Activated CD4-positive, alpha-beta memory T cell treated with anti-CD3 and anti-CD28 coated beads, Interleukin-2, amount 10 ng/mL, durations not matched to agents 7 days and 5 days (primary cell): ENCODE measurements around the gene PDZD8. TPM values are rescaled to one million over a fixed set of nuclear protein-coding genes. Genes with fewer than 3 reads are reported as not detected.

Experiments
- CTCF ChIA-PET: fragments of 350-600 bp; sonication (Branson Sonifier 250); formaldehyde crosslinking; loops from one replicate; lab custom pipeline; 2021; ENCODE audit warnings: antibody characterized with exemption, inconsistent platforms; lab: Charles Lee
- POLR2A ChIA-PET: fragments of 350-600 bp; sonication (Branson Sonifier 250); formaldehyde crosslinking; loops from one replicate; lab custom pipeline; 2021; ENCODE audit warnings: antibody characterized with exemption; lab: Charles Lee
- DNase-seq: peaks from one replicate; pipeline ENCODE4 v3.0.0-alpha.2; 2020
- H3K27ac Mint-ChIP-seq: one replicate; pipeline ENCODE4 v1.8.0; 2021; ENCODE audit warnings: mild to moderate bottlenecking, mixed read lengths
- H3K27me3 Mint-ChIP-seq: one replicate; pipeline ENCODE4 v1.8.0; 2021; ENCODE audit warnings: mixed read lengths
- H3K36me3 Mint-ChIP-seq: one replicate; pipeline ENCODE4 v1.8.0; 2021; ENCODE audit warnings: low read depth, mixed read lengths
- H3K4me1 Mint-ChIP-seq: one replicate; pipeline ENCODE4 v1.8.0; 2021; ENCODE audit warnings: mixed read lengths
- H3K4me3 Mint-ChIP-seq: one replicate; pipeline ENCODE4 v1.8.0; 2021; ENCODE audit warnings: mild to moderate bottlenecking, mixed read lengths
- H3K9me3 Mint-ChIP-seq: one replicate; pipeline ENCODE4 v1.8.0; 2021; ENCODE audit warnings: mixed read lengths
- total RNA-seq, 2 experiments: library from RNA; stranded (reverse); gene quantifications; one replicate each; pipeline ENCODE4 v1.2.3, GENCODE V29; 2021

The PDZD8 gene
- total RNA-seq, 2 experiments from 2014 or later, result 12.3 to 12.8 TPM

DNA sequence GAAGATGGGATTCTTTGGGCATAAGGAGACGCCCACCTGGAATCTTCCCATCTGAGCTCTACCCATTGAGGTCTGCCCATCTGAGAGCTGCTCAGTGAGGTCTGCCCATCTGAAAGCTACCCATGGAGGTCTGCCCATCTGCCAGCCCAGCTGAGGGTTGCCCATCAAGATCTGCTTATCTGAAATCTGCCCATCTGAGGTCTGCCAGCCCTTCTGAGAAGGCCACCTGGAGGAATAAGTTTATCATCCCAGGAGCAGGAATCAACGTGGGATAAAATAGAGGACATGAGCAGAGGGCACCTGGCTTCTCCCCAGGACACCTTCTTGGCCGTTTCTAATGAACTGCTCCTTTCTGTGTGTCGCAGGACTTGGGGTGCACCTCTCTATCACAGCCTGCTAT lies 35.3 kb upstream of the PDZD8 start:
- H3K4me3 Mint-ChIP-seq, result no peak overlapping the region
- POLR2A ChIA-PET, result no interaction called here
- DNase-seq, result no peak
- no peaks in the 10 kb centered on the region for H3K36me3 Mint-ChIP-seq
- CTCF ChIA-PET, result no interaction called here
- H3K9me3 Mint-ChIP-seq, result no peaks in the 10 kb centered on the region
- H3K27me3 Mint-ChIP-seq, result peaks cover 13% of the 10 kb centered on the region
- H3K27ac Mint-ChIP-seq, result no peak overlapping the region
- H3K4me1 Mint-ChIP-seq, result no peaks in the 10 kb centered on the region

DNA sequence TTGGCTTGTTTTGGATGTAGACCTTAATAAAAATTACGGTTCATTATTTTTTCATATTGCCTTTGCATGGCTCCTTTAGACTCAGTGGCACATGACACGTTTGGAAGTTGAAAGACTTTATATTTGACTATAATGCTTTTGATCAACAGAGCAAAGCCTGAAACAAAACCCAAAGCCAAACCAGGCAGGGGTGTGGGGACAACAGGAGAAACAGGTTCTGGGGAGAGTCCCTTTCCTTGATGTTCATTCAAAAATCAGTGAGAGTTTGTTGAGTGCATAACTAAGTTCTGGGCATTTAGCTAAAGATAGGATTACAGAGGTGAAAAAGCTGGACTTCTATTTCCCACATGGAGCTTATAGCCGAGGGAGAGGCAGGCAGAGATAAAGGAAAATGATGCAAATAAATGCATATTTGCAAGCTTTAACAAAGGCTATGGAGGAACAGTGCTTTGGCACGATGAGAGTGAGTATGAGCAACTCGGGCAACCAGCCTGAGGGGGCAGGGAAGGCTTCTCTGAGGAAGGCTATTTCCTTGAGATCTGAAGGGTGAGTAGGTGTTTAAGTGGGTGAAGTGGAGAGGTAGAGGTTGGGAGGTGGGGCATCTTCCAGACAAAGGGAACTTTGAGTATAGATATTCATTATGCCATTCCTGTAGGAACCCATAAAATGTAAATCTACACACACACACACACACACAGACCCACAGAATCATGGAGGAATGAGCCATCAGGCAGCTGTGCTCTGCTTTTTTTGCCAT lies 34.5 kb upstream of the PDZD8 start:
- CTCF ChIA-PET, result no interaction called here
- DNase-seq, result no peak
- peaks cover 13% of the 10 kb centered on the region for H3K27me3 Mint-ChIP-seq
- POLR2A ChIA-PET, result no interaction called here
- no peaks in the 10 kb centered on the region for H3K36me3 Mint-ChIP-seq
- no peaks in the 10 kb centered on the region for H3K9me3 Mint-ChIP-seq
- H3K4me3 Mint-ChIP-seq, result no peak overlapping the region
- H3K27ac Mint-ChIP-seq, result no peak overlapping the region
- H3K4me1 Mint-ChIP-seq, result no peaks in the 10 kb centered on the region

DNA sequence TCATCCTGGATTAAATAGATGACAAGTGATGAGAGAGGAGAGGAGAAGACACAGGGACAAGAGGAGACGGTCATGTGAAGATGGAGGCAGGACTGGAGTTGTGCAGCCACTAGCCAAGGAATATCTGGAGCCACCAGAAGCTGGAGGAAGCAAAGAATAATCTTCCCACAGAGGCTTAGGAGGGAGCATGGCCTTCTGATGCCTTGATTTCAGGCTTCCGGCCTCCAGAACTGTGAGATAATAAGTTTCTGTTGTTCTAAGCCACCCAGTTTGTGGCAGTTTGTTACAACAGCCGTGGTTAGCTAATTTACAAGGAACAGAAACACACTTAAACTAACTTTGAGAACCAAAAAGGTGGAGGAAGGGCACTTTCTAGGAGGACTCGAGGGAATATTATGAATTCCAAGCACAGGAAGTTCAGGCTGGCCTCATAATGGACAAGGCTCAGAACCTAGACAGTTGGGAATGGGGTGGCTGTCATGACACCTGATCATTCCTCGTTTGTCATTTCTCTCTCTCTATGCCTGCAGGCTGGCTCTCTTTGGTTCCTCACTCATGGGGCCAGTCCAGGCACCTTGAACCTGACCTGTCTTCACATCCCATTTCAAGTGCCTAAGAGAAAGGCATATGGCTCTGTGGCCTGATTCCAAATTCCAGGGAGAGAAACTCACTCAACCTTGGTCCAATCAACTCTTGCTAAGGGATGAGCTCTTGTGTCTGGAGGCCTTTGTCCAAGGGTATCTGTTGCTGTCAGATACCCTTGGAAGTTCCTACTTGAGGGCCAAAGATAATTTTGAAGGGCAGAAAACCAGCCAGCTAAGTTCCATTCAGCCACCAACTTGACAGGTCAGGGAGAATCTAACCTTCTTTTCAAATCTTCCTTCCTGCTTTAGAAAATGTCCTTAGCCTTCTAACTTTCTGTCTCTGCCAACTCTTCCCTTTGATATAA lies 33.5 kb upstream of the PDZD8 start:
- CTCF ChIA-PET, result no interaction called here

DNA sequence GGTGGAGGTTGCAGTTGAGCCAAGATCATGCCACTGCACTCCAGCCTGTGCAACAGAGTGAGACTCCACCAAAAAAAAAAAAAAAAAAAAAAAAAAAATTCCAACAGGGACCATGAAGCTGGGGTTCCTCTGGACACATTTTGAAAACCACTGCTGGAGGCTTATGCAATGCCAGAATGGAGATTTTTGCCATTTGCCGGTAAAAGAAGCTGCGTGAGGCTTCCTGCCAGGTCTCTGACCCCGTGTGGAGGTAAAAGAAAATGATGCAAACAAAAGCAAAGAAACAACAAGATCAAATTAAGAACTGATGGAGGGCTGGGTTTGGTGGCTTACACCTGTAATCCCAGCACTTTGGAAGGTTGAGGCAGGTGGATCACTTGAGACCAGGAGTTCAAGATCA lies 30.5 kb upstream of the PDZD8 start:
- Mint-ChIP-seq H3K27ac (no peak overlapping the region), H3K36me3 (no peaks in the 10 kb centered on the region), H3K27me3 (peaks cover 5% of the 10 kb centered on the region), H3K4me3 (no peak overlapping the region), H3K9me3 (no peaks in the 10 kb centered on the region), H3K4me1 (no peaks in the 10 kb centered on the region)
- ChIA-PET CTCF (interaction anchor here (0.7 kb wide), 1 partner anchor 61 kb away, joined by 6 read pairs; no protein-coding TSS in a partner anchor), POLR2A (no interaction called here)
- no peak for DNase-seq

More for the DNA sequence above, 33.5 kb upstream of the PDZD8 start:
- no peaks in the 10 kb centered on the region for H3K4me1 Mint-ChIP-seq
- POLR2A ChIA-PET, result no interaction called here
- peaks cover 13% of the 10 kb centered on the region for H3K27me3 Mint-ChIP-seq
- no peaks in the 10 kb centered on the region for H3K9me3 Mint-ChIP-seq
- H3K27ac Mint-ChIP-seq, result no peak overlapping the region
- no peak overlapping the region for H3K4me3 Mint-ChIP-seq
- no peak for DNase-seq
- H3K36me3 Mint-ChIP-seq, result no peaks in the 10 kb centered on the region

DNA sequence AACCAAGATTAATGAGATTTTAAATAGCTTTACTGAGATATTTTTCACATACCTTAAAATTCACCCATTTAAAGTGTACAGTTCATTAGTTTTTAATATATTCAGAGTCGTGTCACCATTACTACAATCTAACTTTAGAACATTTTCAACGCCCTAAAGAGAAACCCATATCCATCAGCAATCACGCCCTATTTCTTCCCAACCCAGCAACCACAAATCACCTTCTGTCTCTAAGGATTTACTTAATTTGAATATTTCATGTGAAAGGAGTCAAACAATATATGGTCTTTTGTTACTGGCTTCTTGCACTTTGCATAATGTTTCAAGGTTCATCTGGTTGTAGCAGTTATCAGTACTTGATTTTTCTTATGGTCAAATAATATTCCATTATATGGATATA lies 25.1 kb upstream of the PDZD8 start:
- Mint-ChIP-seq H3K27ac (no peak overlapping the region), H3K9me3 (no peaks in the 10 kb centered on the region), H3K4me3 (no peak overlapping the region), H3K4me1 (no peaks in the 10 kb centered on the region), H3K36me3 (no peaks in the 10 kb centered on the region), H3K27me3 (peaks cover 4% of the 10 kb centered on the region)
- CTCF ChIA-PET, result no interaction called here
- POLR2A ChIA-PET, result no interaction called here
- no peak for DNase-seq

GRCh38 chr10:117399341-117400196 lies 24.3 kb upstream of the PDZD8 start:
- peaks cover 4% of the 10 kb centered on the region for H3K27me3 Mint-ChIP-seq
- no peaks in the 10 kb centered on the region for H3K36me3 Mint-ChIP-seq
- ChIA-PET POLR2A (no interaction called here), CTCF (no interaction called here)
- DNase-seq, result no peak
- H3K9me3 Mint-ChIP-seq, result no peaks in the 10 kb centered on the region
- no peak overlapping the region for H3K27ac Mint-ChIP-seq
- H3K4me3 Mint-ChIP-seq, result no peak overlapping the region
- H3K4me1 Mint-ChIP-seq, result no peaks in the 10 kb centered on the region

DNA sequence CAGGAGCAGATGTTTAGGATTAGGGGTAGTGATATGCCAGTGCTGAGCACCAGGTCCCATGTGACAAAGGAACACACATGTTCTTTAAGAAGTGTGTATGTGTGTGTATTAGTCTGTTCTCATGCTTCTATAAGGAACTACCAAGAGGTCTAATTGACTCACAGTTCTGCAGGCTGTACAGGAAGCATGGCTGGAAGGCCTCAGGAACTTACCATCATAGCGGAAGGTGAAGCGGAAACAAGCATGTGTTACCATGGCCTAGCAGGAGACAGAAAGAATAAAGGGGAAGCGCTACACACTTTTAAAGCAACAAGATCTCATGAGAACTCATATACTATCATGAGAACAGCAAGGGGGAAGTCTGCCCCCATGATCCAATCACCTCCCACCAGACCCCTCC lies 22.8 kb upstream of the PDZD8 start:
- no peak overlapping the region for H3K27ac Mint-ChIP-seq
- no peaks in the 10 kb centered on the region for H3K4me1 Mint-ChIP-seq
- H3K4me3 Mint-ChIP-seq, result no peak overlapping the region
- H3K9me3 Mint-ChIP-seq, result no peaks in the 10 kb centered on the region
- H3K27me3 Mint-ChIP-seq, result peaks cover 4% of the 10 kb centered on the region
- no peak for DNase-seq
- ChIA-PET CTCF (no interaction called here), POLR2A (no interaction called here)
- H3K36me3 Mint-ChIP-seq, result no peaks in the 10 kb centered on the region

- Mint-ChIP-seq H3K27me3 (peaks cover 33% of the 10 kb centered on the region), H3K27ac (no peak overlapping the region), H3K9me3 (no peaks in the 10 kb centered on the region), H3K4me3 (no peak overlapping the region), H3K4me1 (peaks cover 2% of the 10 kb centered on the region), H3K36me3 (no peaks in the 10 kb centered on the region)
- ChIA-PET POLR2A (no interaction called here), CTCF (no interaction called here)
- no peak for DNase-seq
Measured at GRCh38 chr10:117391436-117392205, 16.4 kb upstream of the PDZD8 start.

GRCh38 chr10:117390420-117390819 lies 15.2 kb upstream of the PDZD8 start:
- H3K4me3 Mint-ChIP-seq, result no peak overlapping the region
- no peak overlapping the region for H3K27ac Mint-ChIP-seq
- no peaks in the 10 kb centered on the region for H3K9me3 Mint-ChIP-seq
- no peaks in the 10 kb centered on the region for H3K36me3 Mint-ChIP-seq
- ChIA-PET CTCF (no interaction called here), POLR2A (no interaction called here)
- H3K4me1 Mint-ChIP-seq, result peaks cover 2% of the 10 kb centered on the region
- H3K27me3 Mint-ChIP-seq, result peaks cover 40% of the 10 kb centered on the region
- DNase-seq, result no peak

DNA sequence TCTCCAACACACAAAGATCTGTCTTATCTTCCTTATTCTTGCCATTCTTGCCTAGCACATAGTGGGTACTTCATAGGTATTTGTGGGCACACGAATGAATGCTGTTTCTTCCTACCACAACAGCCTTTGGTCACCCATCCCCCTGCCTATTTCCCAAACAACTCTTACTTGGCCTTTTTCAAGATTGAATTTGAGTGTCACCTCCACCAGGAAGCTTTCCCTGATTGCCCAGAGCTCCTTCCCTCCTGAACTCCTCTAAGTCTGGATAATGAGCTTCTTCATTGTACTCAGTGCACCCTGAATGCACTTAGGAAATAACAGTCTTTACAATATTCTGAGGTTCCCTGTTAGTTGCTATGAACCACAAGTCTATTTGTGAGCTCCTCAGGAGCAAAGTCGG lies 11.6 kb upstream of the PDZD8 start:
- no peak overlapping the region for H3K4me3 Mint-ChIP-seq
- ChIA-PET POLR2A (no interaction called here), CTCF (no interaction called here)
- H3K27me3 Mint-ChIP-seq, result peaks cover 60% of the 10 kb centered on the region
- no peak for DNase-seq
- H3K36me3 Mint-ChIP-seq, result no peaks in the 10 kb centered on the region
- no peaks in the 10 kb centered on the region for H3K9me3 Mint-ChIP-seq
- no peak overlapping the region for H3K27ac Mint-ChIP-seq
- no peaks in the 10 kb centered on the region for H3K4me1 Mint-ChIP-seq

GRCh38 chr10:117382861-117383260 lies 7.6 kb upstream of the PDZD8 start:
- POLR2A ChIA-PET, result interaction anchor here (0.6 kb wide), 1 partner anchor 1604 kb away, joined by 3 read pairs; no protein-coding TSS in a partner anchor
- Mint-ChIP-seq H3K27me3 (peaks cover 69% of the 10 kb centered on the region), H3K27ac (no peak overlapping the region), H3K4me1 (no peaks in the 10 kb centered on the region), H3K9me3 (no peaks in the 10 kb centered on the region), H3K4me3 (no peak overlapping the region), H3K36me3 (no peaks in the 10 kb centered on the region)
- CTCF ChIA-PET, result no interaction called here
- no peak for DNase-seq
